Measurements from ENCODE around the gene MGST1. TPM values are rescaled to one million over a fixed set of nuclear protein-coding genes. Genes with fewer than 3 reads are reported as not detected.

MGST1 gene
- total RNA-seq, 2 donors from 2014 or later: 203 to 357 TPM

- H3K27ac Mint-ChIP-seq: no peak overlapping the region
- no peaks in the 10 kb centered on the region for H3K4me1 Mint-ChIP-seq
- 93 to 100% methylated on average over 1 of the region's 1 CpG for WGBS, 2 experiments (ENCODE audit: insufficient coverage in 1 of 2, insufficient read length in 1 of 2)
- no peaks in the 10 kb centered on the region for H3K36me3 Mint-ChIP-seq (ENCODE audit: low read depth)
- Histone ChIP-seq H3K27me3 (ENCODE audit: control insufficient read depth, insufficient read depth, low read length, poor library complexity, severe bottlenecking) (no peaks in the 10 kb centered on the region), H3K36me3 (ENCODE audit: control insufficient read depth, insufficient read depth, low read length) (no peaks in the 10 kb centered on the region), H3K9me3 (ENCODE audit: control insufficient read depth, low read length) (peaks cover 21% of the 10 kb centered on the region), H3K27ac (ENCODE audit: low read depth, low read length) (no peak overlapping the region), H3K4me1 (ENCODE audit: control insufficient read depth, insufficient read depth, low read length) (no peaks in the 10 kb centered on the region), H3K4me3 (ENCODE audit: low read length) (no peak overlapping the region), H3K9ac (ENCODE audit: extremely low read depth, low read length, poor library complexity, severe bottlenecking) (no peak overlapping the region)
- no peak overlapping the region for H3K4me3 Mint-ChIP-seq
- DNase-seq: no peak
- peaks cover 13% of the 10 kb centered on the region for H3K9me3 Mint-ChIP-seq
- H3K27me3 Mint-ChIP-seq (ENCODE audit: insufficient read depth): no peaks in the 10 kb centered on the region
- no peak for TF ChIP-seq CTCF (conservative IDR thresholded peaks at IDR 0.05)
These were observed 36.5 kb upstream of the MGST1 start for GRCh38 chr12:16310934-16311333.

GRCh38 chr12:16323010-16323409 is 24.4 kb upstream of the MGST1 start:
- Mint-ChIP-seq H3K4me3 (no peak overlapping the region), H3K9me3 (peaks cover 9% of the 10 kb centered on the region), H3K4me1 (peaks cover 13% of the 10 kb centered on the region), H3K27me3 (ENCODE audit: insufficient read depth) (no peaks in the 10 kb centered on the region), H3K27ac (no peak overlapping the region), H3K36me3 (ENCODE audit: low read depth) (no peaks in the 10 kb centered on the region)
- Histone ChIP-seq H3K4me3 (ENCODE audit: low read length) (no peak overlapping the region), H3K27ac (ENCODE audit: low read depth, low read length) (no peak overlapping the region), H3K36me3 (ENCODE audit: control insufficient read depth, insufficient read depth, low read length) (no peaks in the 10 kb centered on the region), H3K9me3 (ENCODE audit: control insufficient read depth, low read length) (peaks cover 4% of the 10 kb centered on the region), H3K9ac (ENCODE audit: extremely low read depth, low read length, poor library complexity, severe bottlenecking) (no peak overlapping the region), H3K4me1 (ENCODE audit: control insufficient read depth, insufficient read depth, low read length) (no peaks in the 10 kb centered on the region), H3K27me3 (ENCODE audit: control insufficient read depth, insufficient read depth, low read length, poor library complexity, severe bottlenecking) (no peaks in the 10 kb centered on the region)
- DNase-seq: no peak
- TF ChIP-seq CTCF (conservative IDR thresholded peaks at IDR 0.05): no peak
- 87 to 92% methylated on average over 1 of the region's 1 CpG for WGBS, 2 experiments (ENCODE audit: insufficient coverage in 1 of 2, insufficient read length in 1 of 2)

GRCh38 chr12:16323638-16324037 is 23.8 kb upstream of the MGST1 start:
- peaks cover 8% of the 10 kb centered on the region for H3K9me3 ChIP-seq (ENCODE audit: control insufficient read depth, low read length)
- no peaks in the 10 kb centered on the region for H3K27me3 ChIP-seq (ENCODE audit: control insufficient read depth, insufficient read depth, low read length, poor library complexity, severe bottlenecking)
- no peaks in the 10 kb centered on the region for H3K36me3 ChIP-seq (ENCODE audit: control insufficient read depth, insufficient read depth, low read length)
- no peak overlapping the region for H3K27ac ChIP-seq (ENCODE audit: low read depth, low read length)
- no peak for DNase-seq
- Mint-ChIP-seq H3K9me3 (peaks cover 16% of the 10 kb centered on the region), H3K36me3 (ENCODE audit: low read depth) (no peaks in the 10 kb centered on the region), H3K4me3 (no peak overlapping the region), H3K27me3 (ENCODE audit: insufficient read depth) (no peaks in the 10 kb centered on the region), H3K27ac (no peak overlapping the region), H3K4me1 (peaks cover 13% of the 10 kb centered on the region)
- no peak overlapping the region for H3K9ac ChIP-seq (ENCODE audit: extremely low read depth, low read length, poor library complexity, severe bottlenecking)
- H3K4me3 ChIP-seq (ENCODE audit: low read length): no peak overlapping the region
- 100% methylated on average over 1 of the region's 2 CpGs for WGBS, 2 experiments (ENCODE audit: insufficient coverage in 1 of 2, insufficient read length in 1 of 2)
- H3K4me1 ChIP-seq (ENCODE audit: control insufficient read depth, insufficient read depth, low read length): no peaks in the 10 kb centered on the region
- no peak for TF ChIP-seq CTCF (conservative IDR thresholded peaks at IDR 0.05)

All from endodermal cell (in vitro differentiated cells).